ENCODE data around the gene LSM8.
A peak's percentile ranks its signal among the peaks of the same experiment; 100 is the strongest.

LSM8 gene

DNA sequence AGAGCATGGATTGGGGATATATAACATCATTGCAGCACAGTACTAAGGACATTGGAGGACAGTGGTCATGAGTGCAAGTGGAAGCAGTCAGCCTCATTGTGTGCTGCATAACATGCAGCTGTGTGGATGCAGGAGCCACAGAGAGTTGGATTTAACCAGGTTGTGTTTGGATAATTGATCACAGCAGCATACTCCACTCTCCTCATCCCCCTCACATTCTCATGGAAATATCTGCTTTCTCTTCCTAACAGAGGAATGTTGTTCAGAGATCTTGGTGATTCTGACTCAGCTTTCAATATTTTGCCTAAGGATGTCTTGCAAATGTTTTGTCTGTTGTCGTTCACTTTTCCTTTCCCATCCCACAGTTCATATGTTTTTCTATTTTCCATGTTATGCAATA, 31.8 kb upstream of the LSM8 start:
- TF ChIP-seq, protein P1, sequence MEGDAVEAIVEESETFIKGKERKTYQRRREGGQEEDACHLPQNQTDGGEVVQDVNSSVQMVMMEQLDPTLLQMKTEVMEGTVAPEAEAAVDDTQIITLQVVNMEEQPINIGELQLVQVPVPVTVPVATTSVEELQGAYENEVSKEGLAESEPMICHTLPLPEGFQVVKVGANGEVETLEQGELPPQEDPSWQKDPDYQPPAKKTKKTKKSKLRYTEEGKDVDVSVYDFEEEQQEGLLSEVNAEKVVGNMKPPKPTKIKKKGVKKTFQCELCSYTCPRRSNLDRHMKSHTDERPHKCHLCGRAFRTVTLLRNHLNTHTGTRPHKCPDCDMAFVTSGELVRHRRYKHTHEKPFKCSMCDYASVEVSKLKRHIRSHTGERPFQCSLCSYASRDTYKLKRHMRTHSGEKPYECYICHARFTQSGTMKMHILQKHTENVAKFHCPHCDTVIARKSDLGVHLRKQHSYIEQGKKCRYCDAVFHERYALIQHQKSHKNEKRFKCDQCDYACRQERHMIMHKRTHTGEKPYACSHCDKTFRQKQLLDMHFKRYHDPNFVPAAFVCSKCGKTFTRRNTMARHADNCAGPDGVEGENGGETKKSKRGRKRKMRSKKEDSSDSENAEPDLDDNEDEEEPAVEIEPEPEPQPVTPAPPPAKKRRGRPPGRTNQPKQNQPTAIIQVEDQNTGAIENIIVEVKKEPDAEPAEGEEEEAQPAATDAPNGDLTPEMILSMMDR (conservative IDR thresholded peaks at IDR 0.05; ENCODE audit: low read length) = no peak
- no peak overlapping the region for H3K4me3 ChIP-seq (ENCODE audit: low read length)
- DNase-seq (ENCODE audit: low read depth) = peak; percentile 15

DNA sequence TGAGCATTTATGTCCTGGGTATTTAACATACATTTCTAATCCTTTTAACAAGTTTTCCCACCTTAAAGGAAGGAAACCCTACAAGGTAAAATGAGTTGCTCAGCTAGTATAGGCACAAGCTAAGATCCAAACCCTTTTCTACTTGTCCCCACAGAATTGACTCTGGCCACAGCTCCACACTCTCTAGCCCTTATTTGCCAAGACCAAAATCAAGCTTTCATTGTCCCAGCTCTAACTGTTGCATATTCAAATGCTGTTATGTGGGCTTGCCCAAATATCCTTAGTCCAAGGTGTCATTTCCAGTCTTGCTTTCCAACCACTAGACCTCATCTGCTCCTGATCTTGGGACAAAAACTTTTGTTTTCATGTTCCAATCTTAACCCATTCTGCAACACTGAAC, 31.3 kb upstream of the LSM8 start:
- H3K4me3 ChIP-seq (ENCODE audit: low read length) = no peak overlapping the region
- TF ChIP-seq, protein P1 (conservative IDR thresholded peaks at IDR 0.05; ENCODE audit: low read length) = no peak
- DNase-seq (ENCODE audit: low read depth) = no peak

DNA sequence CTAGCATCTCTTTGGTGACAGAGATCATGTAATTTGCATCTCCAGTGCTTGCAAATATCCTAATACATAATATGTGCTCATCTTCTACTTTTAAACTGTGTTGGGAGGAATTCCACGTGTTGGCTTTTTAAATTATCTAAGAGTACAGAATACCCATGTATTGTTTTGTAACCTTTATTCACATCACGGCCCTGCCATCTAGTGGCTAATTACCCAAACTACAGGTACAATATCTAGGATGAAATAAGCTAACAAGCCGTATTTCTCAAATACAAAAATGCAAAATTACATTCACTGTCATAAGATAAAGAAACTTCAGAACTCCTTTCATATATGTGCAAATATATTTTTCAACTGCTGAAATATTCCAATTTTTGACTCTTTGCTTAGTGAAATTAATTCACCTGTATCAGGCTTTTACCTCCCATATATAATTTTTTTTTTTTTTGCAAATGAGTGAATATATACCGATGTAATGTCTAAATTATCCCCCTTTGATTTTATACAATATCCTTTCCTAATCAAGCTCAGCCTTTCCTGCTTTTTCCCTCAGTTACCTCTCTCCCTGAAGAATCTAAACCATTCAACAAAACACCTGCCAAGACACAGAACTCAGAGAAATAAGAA, 30.3 kb upstream of the LSM8 start:
- no peak overlapping the region for H3K4me3 ChIP-seq (ENCODE audit: low read length)
- peak; percentile 41 for DNase-seq (ENCODE audit: low read depth)
- TF ChIP-seq, protein P1 (conservative IDR thresholded peaks at IDR 0.05; ENCODE audit: low read length) = peak; percentile 66

DNA sequence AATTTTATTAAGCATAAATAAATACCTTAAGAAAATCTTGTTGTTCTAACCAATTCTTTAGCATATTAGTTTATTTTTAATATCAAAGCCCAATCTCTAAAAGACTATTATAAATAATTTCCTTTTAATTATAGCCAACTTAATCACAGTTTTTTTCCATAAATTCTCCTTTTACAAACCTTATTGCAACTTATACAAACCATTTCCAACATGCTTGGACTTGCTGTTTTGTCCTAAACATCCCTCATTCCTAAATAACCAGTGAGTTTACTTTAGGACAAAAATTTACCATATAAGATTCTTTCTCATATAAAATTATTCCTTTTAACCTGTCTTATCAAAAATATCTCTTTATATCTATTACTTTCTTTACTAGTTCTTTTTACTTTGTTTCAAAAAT, 25.2 kb upstream of the LSM8 start:
- H3K4me3 ChIP-seq (ENCODE audit: low read length) = no peak overlapping the region
- TF ChIP-seq, protein P1 (conservative IDR thresholded peaks at IDR 0.05; ENCODE audit: low read length) = no peak
- no peak for DNase-seq (ENCODE audit: low read depth)

DNA sequence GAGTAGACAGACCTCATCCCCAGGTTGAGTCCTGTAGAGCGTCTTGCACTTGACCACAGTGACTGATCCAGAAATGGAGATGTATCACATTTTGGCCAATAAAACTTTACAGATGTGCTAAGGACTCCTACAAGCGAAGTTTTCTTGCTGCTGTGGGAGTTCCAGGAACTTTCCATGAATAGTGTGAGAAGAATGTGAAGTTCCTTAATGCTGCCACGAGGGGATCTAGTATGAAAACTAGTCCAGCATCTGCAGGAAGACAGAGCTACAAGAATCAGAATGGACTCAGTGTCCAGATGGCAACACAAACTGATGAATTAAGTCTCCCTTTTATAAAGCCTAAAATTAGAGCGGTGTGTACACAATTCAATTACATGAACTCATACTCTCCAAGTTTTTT, 14.8 kb upstream of the LSM8 start:
- TF ChIP-seq, protein P1 (conservative IDR thresholded peaks at IDR 0.05; ENCODE audit: low read length) = peak; percentile 32; the same call in 1 of the 2 replicates
- H3K4me3 ChIP-seq (ENCODE audit: low read length) = no peak overlapping the region
- peak; percentile 39 for DNase-seq (ENCODE audit: low read depth)

DNA sequence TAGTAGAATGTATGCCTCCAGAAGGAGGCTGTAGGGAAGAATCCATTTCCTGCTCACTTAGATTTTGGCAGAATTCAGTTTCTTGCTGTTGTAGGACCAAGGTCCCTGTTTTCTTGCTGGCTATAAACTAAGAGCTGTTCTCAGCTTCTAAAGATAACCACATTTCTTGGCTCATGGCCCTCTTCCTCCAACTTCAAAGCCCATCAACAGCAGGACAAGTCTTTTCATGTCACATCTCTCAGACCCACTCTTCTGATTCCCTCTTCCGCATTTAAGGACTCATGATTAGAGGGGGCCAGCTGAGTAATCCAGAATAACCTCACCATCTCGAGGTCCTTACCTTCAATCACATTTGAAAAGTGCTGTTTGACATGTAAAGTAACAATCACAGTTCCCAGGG, 8.2 kb upstream of the LSM8 start:
- TF ChIP-seq, protein P1 (conservative IDR thresholded peaks at IDR 0.05; ENCODE audit: low read length) = no peak
- no peak overlapping the region for H3K4me3 ChIP-seq (ENCODE audit: low read length)
- DNase-seq (ENCODE audit: low read depth) = no peak

DNA sequence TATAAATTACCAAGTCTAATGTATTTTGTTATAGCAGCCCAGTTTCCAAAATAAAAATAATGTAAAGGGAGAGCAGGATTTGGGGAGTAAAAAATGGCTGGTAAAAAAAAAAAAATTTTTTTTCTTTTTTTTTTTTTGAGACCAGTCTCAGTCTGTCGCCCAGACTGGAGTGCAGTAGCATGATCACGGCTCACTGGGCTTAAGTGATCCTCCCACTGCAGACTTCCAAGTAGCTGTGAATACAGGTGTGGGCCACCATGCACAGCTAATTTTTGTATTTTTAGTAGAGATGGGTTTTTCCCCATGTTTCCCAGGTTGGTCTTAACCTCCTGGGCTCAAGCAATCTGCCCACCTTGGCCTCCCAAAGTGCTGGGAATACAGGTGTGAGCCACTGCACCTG, 4.8 kb upstream of the LSM8 start:
- DNase-seq (ENCODE audit: low read depth) = no peak
- TF ChIP-seq, protein P1 (conservative IDR thresholded peaks at IDR 0.05; ENCODE audit: low read length) = no peak
- H3K4me3 ChIP-seq (ENCODE audit: low read length) = no peak overlapping the region
